Activated naive CD4-positive, alpha-beta T cell treated with anti-CD3 and anti-CD28 coated beads for 36 hours (primary cell): ENCODE data around the gene ITGAE. TPM values are rescaled to one million over a fixed set of nuclear protein-coding genes. Genes with fewer than 3 reads are reported as not detected.

ENCODE experiments used
- CTCF ChIA-PET: fragments of 350-600 bp; sonication (Branson Sonifier 250); formaldehyde crosslinking; loops from one replicate; lab custom pipeline; 2021; ENCODE audit warnings: antibody characterized with exemption; lab: Charles Lee
- DNase-seq: peaks from one replicate; pipeline ENCODE4 v3.0.0-alpha.2; 2020
- H3K27ac Mint-ChIP-seq: one replicate; pipeline ENCODE4 v1.8.0; 2021; ENCODE audit warnings: mild to moderate bottlenecking, mixed read lengths
- H3K27me3 Mint-ChIP-seq: one replicate; pipeline ENCODE4 v1.8.0; 2021; ENCODE audit warnings: low read depth, mixed read lengths
- H3K36me3 Mint-ChIP-seq: one replicate; pipeline ENCODE4 v1.8.0; 2021; ENCODE audit warnings: low read depth, mixed read lengths
- H3K4me1 Mint-ChIP-seq: one replicate; pipeline ENCODE4 v1.8.0; 2021; ENCODE audit warnings: low read depth, mixed read lengths
- H3K4me3 Mint-ChIP-seq: one replicate; pipeline ENCODE4 v1.8.0; 2021; ENCODE audit warnings: mild to moderate bottlenecking, moderate library complexity, mixed read lengths
- H3K9me3 Mint-ChIP-seq: one replicate; pipeline ENCODE4 v1.8.0; 2021; ENCODE audit warnings: mixed read lengths
- intact Hi-C: fragments of 100-400 bp; cut with micrococcal nuclease; formaldehyde crosslinking; loops from one replicate; pipeline ENCODE4 v1.15.1; 2023
- total RNA-seq, 2 experiments: library from RNA; stranded (reverse); gene quantifications; one replicate each; pipeline ENCODE4 v1.2.3, GENCODE V29; 2021

The ITGAE gene
- total RNA-seq, 2 experiments from 2014 or later: 31.7 to 32.4 TPM

- no peak for DNase-seq
- Mint-ChIP-seq H3K9me3 (no peaks in the 10 kb centered on the region), H3K27me3 (no peaks in the 10 kb centered on the region), H3K36me3 (no peaks in the 10 kb centered on the region), H3K27ac (no peak overlapping the region), H3K4me1 (peaks cover 29% of the 10 kb centered on the region), H3K4me3 (no peak overlapping the region)
- CTCF ChIA-PET: interaction anchor here (0.9 kb wide), 1 partner anchor 13 kb away, joined by 3 read pairs; no protein-coding TSS in a partner anchor
- intact Hi-C loops: loop anchor here (2.0 kb wide), 1 partner anchor 15 kb away; no protein-coding TSS in a partner anchor
Measured at GRCh38 chr17:3753624-3754023, 47.4 kb downstream of the ITGAE start.

GRCh38 chr17:3751836-3752235, 49.2 kb downstream of the ITGAE start:
- CTCF ChIA-PET: interaction anchor here (1.3 to 1.4 kb wide), 2 partner anchors 9 to 76 kb away, joined by 3 to 4 read pairs; no protein-coding TSS in a partner anchor
- intact Hi-C loops: no loop called here
- Mint-ChIP-seq H3K9me3 (no peaks in the 10 kb centered on the region), H3K36me3 (no peaks in the 10 kb centered on the region), H3K27me3 (no peaks in the 10 kb centered on the region), H3K4me3 (no peak overlapping the region), H3K27ac (no peak overlapping the region), H3K4me1 (peaks cover 32% of the 10 kb centered on the region)
- no peak for DNase-seq

DNA sequence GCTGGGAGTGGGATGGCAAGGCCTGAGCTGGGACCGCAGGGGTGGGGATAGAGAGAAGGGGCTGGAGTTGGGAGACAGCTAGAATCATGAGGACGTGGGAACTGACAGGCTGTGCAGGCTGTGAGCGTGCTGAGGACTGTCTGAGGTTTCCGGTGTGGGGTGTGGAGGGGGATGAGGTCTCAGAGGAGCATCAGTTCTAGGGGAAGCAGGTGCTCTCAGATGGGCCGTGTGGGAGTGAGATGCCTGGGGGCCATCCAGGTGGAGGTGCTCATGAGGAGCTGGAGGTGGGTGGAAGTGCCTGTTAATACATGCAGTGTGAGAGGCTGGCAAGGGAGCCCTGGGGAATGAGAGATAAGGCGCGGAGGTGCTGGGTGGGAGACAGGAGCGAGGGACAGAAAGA, 50.1 kb downstream of the ITGAE start:
- Mint-ChIP-seq H3K27ac (no peak overlapping the region), H3K4me1 (peaks cover 32% of the 10 kb centered on the region), H3K27me3 (no peaks in the 10 kb centered on the region), H3K4me3 (no peak overlapping the region), H3K9me3 (no peaks in the 10 kb centered on the region), H3K36me3 (no peaks in the 10 kb centered on the region)
- intact Hi-C loops: no loop called here
- peak; percentile 57 for DNase-seq
- CTCF ChIA-PET: interaction anchor here (1.4 to 2.7 kb wide), 2 partner anchors 13 to 77 kb away, joined by 3 to 20 read pairs; no protein-coding TSS in a partner anchor

- no peak overlapping the region for H3K4me3 Mint-ChIP-seq
Measured at GRCh38 chr17:3750296-3750695, 50.7 kb downstream of the ITGAE start.

DNA sequence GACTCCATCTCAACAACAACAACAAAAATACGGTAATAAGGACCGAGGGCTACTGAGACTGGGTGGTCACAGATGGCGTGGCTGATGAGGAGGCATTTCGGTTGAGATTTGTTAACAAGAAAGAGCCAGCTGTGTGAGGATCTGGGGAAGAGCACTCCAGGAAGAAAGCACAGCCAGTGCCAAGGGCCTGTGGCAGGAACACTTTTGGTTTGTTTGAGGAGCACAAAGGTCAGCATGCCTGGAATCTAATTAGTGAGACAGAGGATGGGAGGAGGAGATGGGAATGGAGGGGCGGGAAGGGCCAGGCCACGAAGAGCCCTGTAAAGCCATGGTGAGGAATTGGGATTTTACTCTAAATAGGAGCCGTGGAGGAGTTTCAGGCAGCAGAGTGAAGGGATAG, 52.4 kb downstream of the ITGAE start:
- intact Hi-C loops: no loop called here
- Mint-ChIP-seq H3K4me1 (peaks cover 27% of the 10 kb centered on the region), H3K9me3 (no peaks in the 10 kb centered on the region), H3K27me3 (no peaks in the 10 kb centered on the region), H3K4me3 (no peak overlapping the region), H3K27ac (no peak overlapping the region), H3K36me3 (no peaks in the 10 kb centered on the region)
- CTCF ChIA-PET: interaction anchor here (1.1 to 1.4 kb wide), 2 partner anchors 11 to 95 kb away, joined by 3 to 5 read pairs; no protein-coding TSS in a partner anchor
- no peak for DNase-seq

More at GRCh38 chr17:3750296-3750695, 50.7 kb downstream of the ITGAE start:
- H3K27me3 Mint-ChIP-seq: no peaks in the 10 kb centered on the region
- no peak overlapping the region for H3K27ac Mint-ChIP-seq
- intact Hi-C loops: no loop called here
- H3K4me1 Mint-ChIP-seq: peaks cover 29% of the 10 kb centered on the region
- CTCF ChIA-PET: interaction anchor here (2.7 kb wide), 1 partner anchor 12 kb away, joined by 20 read pairs; no protein-coding TSS in a partner anchor
- H3K36me3 Mint-ChIP-seq: no peaks in the 10 kb centered on the region
- no peak for DNase-seq
- H3K9me3 Mint-ChIP-seq: no peaks in the 10 kb centered on the region

GRCh38 chr17:3747805-3748204, 53.2 kb downstream of the ITGAE start:
- intact Hi-C loops: no loop called here
- Mint-ChIP-seq H3K4me3 (no peak overlapping the region), H3K4me1 (peaks cover 27% of the 10 kb centered on the region), H3K36me3 (no peaks in the 10 kb centered on the region), H3K27me3 (no peaks in the 10 kb centered on the region), H3K27ac (no peak overlapping the region), H3K9me3 (no peaks in the 10 kb centered on the region)
- CTCF ChIA-PET: interaction anchor here (0.5 to 1.1 kb wide), 5 partner anchors 10 to 263 kb away, joined by 3 to 5 read pairs (median 3); no protein-coding TSS in a partner anchor
- DNase-seq: no peak

DNA sequence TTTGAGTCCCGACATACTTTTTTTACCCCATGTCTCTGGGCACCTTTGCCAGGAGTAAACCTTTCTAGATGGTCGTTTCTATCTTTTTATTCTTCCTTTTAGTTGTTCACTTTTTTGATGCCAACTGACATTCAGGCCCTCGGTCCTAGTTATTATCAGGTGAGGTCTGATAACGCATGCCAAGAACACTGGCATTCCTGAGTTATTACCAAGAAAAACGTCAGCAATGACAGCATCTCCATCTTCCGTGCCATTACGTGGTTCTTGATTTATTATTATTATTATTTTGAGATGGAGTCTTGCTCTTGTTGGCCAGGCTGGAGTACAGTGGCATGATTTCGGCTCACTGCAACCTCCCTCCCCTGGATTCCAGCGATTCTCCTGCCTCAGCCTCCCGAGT, 55.9 kb downstream of the ITGAE start:
- Mint-ChIP-seq H3K9me3 (no peaks in the 10 kb centered on the region), H3K4me1 (peaks cover 22% of the 10 kb centered on the region), H3K27ac (no peak overlapping the region), H3K36me3 (no peaks in the 10 kb centered on the region), H3K4me3 (no peak overlapping the region), H3K27me3 (no peaks in the 10 kb centered on the region)
- CTCF ChIA-PET: no interaction called here
- no peak for DNase-seq
- intact Hi-C loops: no loop called here

DNA sequence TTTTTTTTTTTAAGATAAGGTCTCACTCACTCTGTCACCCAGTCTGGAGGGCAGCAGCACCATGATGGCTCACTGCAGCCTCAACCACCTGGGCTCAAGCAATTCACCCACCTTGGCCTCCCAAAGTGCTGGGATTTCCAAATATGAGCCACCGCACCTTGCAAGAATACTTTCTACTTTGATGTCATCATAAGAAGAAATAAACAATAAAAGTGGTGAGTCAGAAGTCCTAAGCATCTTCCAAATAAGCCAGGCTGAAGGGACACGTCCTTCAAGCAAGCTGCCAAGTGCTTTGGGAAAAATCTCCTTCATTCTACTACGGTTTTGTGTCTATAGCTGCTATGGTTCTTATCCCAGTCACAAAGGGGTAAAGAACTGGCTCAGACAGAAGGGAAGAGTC, 57.0 kb downstream of the ITGAE start:
- Mint-ChIP-seq H3K27ac (no peak overlapping the region), H3K4me3 (no peak overlapping the region), H3K9me3 (no peaks in the 10 kb centered on the region), H3K4me1 (peaks cover 27% of the 10 kb centered on the region), H3K36me3 (no peaks in the 10 kb centered on the region), H3K27me3 (no peaks in the 10 kb centered on the region)
- no peak for DNase-seq
- intact Hi-C loops: no loop called here
- CTCF ChIA-PET: no interaction called here

GRCh38 chr17:3740611-3741073, 60.3 kb downstream of the ITGAE start:
- Mint-ChIP-seq H3K4me3 (peak overlapping the region; percentile 52), H3K27me3 (no peaks in the 10 kb centered on the region), H3K36me3 (no peaks in the 10 kb centered on the region), H3K27ac (peak overlapping the region; percentile 78), H3K9me3 (no peaks in the 10 kb centered on the region), H3K4me1 (peaks cover 32% of the 10 kb centered on the region)
- peak; percentile 61 for DNase-seq
- intact Hi-C loops: no loop called here
- CTCF ChIA-PET: interaction anchor here (0.6 to 8.9 kb wide), 7 partner anchors 9 to 149 kb away, joined by 3 to 205 read pairs (median 5); partner anchors contain the start of gene NCBP3

- H3K4me1 Mint-ChIP-seq: peaks cover 32% of the 10 kb centered on the region
- CTCF ChIA-PET: interaction anchor here (1.4 to 8.9 kb wide), 10 partner anchors 8 to 106 kb away, joined by 5 to 205 read pairs (median 20); partner anchors contain the start of genes HASPIN and NCBP3
- intact Hi-C loops: loop anchor here (2.0 to 10.0 kb wide), 4 partner anchors 15 to 265 kb away; no protein-coding TSS in a partner anchor
- H3K27ac Mint-ChIP-seq: no peak overlapping the region
- H3K9me3 Mint-ChIP-seq: no peaks in the 10 kb centered on the region
- DNase-seq: no peak
- no peak overlapping the region for H3K4me3 Mint-ChIP-seq
- no peaks in the 10 kb centered on the region for H3K36me3 Mint-ChIP-seq
- H3K27me3 Mint-ChIP-seq: no peaks in the 10 kb centered on the region
Measured at GRCh38 chr17:3739422-3740124, 61.4 kb downstream of the ITGAE start.

- DNase-seq: peak; percentile 87
- no peaks in the 10 kb centered on the region for H3K9me3 Mint-ChIP-seq
- H3K4me3 Mint-ChIP-seq: peak overlapping the region; percentile 25
- H3K27me3 Mint-ChIP-seq: no peaks in the 10 kb centered on the region
- intact Hi-C loops: loop anchor here (1.0 to 10.0 kb wide), 6 partner anchors 16 to 266 kb away; partner anchors contain the start of genes NCBP3 and P2RX5
- H3K4me1 Mint-ChIP-seq: peaks cover 32% of the 10 kb centered on the region
- no peaks in the 10 kb centered on the region for H3K36me3 Mint-ChIP-seq
- CTCF ChIA-PET: interaction anchor here (0.6 to 8.9 kb wide), 33 partner anchors 8 to 334 kb away, joined by 3 to 205 read pairs (median 8); partner anchors contain the start of genes HASPIN, NCBP3 and P2RX5
- peak overlapping the region; percentile 4 for H3K27ac Mint-ChIP-seq
Measured at GRCh38 chr17:3738562-3739295, 62.3 kb downstream of the ITGAE start.

- H3K36me3 Mint-ChIP-seq: no peaks in the 10 kb centered on the region
- H3K9me3 Mint-ChIP-seq: no peaks in the 10 kb centered on the region
- peaks cover 25% of the 10 kb centered on the region for H3K4me1 Mint-ChIP-seq
- no peaks in the 10 kb centered on the region for H3K27me3 Mint-ChIP-seq
- CTCF ChIA-PET: interaction anchor here (0.6 to 8.9 kb wide), 8 partner anchors 12 to 681 kb away, joined by 3 to 205 read pairs (median 5); partner anchors contain the start of genes HASPIN and NCBP3
- intact Hi-C loops: loop anchor here (5.0 to 10.0 kb wide), 3 partner anchors 72 to 269 kb away; no protein-coding TSS in a partner anchor
- H3K27ac Mint-ChIP-seq: no peak overlapping the region
- DNase-seq: no peak
- H3K4me3 Mint-ChIP-seq: no peak overlapping the region
Measured at GRCh38 chr17:3735515-3735914, 65.5 kb downstream of the ITGAE start.
